Esophagus squamous epithelium (tissue), 5 donors: ENCODE data around the gene SRPRB. TPM values are rescaled to one million over a fixed set of nuclear protein-coding genes. Genes with fewer than 3 reads are reported as not detected.

Source experiments
- DNase-seq: peaks from one replicate; lab custom pipeline; 2025; lab: John Stamatoyannopoulos, UW
- H3K27ac ChIP-seq, 4 donors: fragments of 200-600 bp; sonication (generic); one replicate each; pipeline ENCODE4 v1.5.1; 2016 to 2019; ENCODE audit warnings: mild to moderate bottlenecking in 1 of 4
- H3K27me3 ChIP-seq, 4 donors: fragments of 200-600 bp; sonication (generic); 1 replicate in 3 of 4; 2 replicates in 1 of 4; pipeline versions ENCODE4 v1.5.1 to v1.6.0; 2017 to 2021; ENCODE audit warnings: antibody characterized with exemption in 1 of 4
- H3K36me3 ChIP-seq, 3 donors: fragments of 200-600 bp; sonication (generic); one replicate each; pipeline ENCODE4 v1.5.1; 2016 to 2019
- H3K4me1 ChIP-seq, 3 donors: fragments of 200-600 bp; sonication (generic); one replicate each; pipeline ENCODE4 v1.5.1; 2017 to 2019
- H3K4me3 ChIP-seq, 4 donors: fragments of 200-600 bp; sonication (generic); 1 replicate in 3 of 4; 2 replicates in 1 of 4; pipeline ENCODE4 v1.5.1; 2016 to 2019; ENCODE audit warnings: mild to moderate bottlenecking in 2 of 4, moderate library complexity in 1 of 4
- H3K9me3 ChIP-seq, 3 donors: fragments of 200-600 bp; sonication (generic); one replicate each; pipeline ENCODE4 v1.5.1; 2016 to 2019
- POLR2A ChIP-seq, 4 donors: fragments of 450-650 bp; IDR thresholded peaks; one replicate each; pipeline ENCODE4 v1.6.1; 2017; ENCODE audit warnings: antibody characterized with exemption in 4 of 4, mild to moderate bottlenecking in 4 of 4, moderate library complexity in 3 of 4
- WGBS, 2 donors: methylation state at CpG; one replicate each; pipeline ENCODE4 v1.1.5; 2018; 5-methylcytosine and 5-hydroxymethylcytosine counted together
- intact Hi-C: fragments of 100-400 bp; cut with DNase I; formaldehyde crosslinking; loops from one replicate; pipeline ENCODE4 v1.15.0; 2022
- total RNA-seq, 4 donors: library from RNA; depleted of rRNA; stranded (reverse); fragments of >200 nt; gene quantifications; one replicate each; pipeline ENCODE4 v1.1.0, GENCODE V29; 2016
- TF ChIP-seq, protein P1 (sequence below), 6 experiments: fragments of 450-650 bp in 4 of 6; fragments of 200-600 bp in 2 of 6; sonication (generic) in 2 of 6; IDR thresholded peaks; one replicate each; pipeline ENCODE4 v1.5.1; 2016 to 2019; ENCODE audit warnings: antibody characterized with exemption in 6 of 6, mild to moderate bottlenecking in 4 of 6, moderate library complexity in 4 of 6
- donor health status: DM: yes; HTN: yes; CAD: no.

Gene SRPRB
- total RNA-seq, 4 donors from 2014 or later: 25.1 to 107 (median 44.1) TPM

DNA sequence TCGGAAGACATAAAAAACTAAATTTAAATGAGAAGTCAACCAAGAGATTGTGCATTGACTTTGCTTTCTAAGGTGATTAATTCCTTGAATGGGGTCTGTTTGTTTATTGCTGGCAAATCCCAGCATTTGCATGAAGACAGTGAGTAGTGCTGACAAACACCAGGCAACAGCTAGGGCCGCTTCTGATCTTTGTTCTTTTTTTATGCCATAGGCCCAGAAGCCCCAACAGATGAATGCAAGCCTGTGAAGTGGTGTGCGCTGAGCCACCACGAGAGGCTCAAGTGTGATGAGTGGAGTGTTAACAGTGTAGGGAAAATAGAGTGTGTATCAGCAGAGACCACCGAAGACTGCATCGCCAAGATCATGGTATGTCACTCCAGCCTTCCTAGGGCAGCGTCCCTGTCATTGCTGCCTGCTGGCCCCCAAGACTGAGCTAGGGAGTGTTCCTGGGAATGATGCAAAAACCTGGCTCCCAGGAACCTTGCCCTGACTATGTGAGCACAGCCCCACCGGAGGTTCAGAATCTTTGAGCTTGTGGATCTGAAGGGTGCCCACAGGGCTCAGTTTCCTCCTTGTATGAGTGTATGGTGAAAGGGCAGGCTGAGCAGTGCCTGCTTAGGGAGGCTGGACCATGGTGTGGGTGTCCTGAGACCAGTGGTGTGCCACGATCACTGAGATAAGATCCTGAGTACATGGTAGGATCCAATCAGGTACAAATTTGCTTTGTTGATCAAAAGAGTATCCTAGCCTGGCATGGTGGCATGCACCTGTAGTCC is 46.5 kb upstream of the SRPRB start:
- no peaks in the 10 kb centered on the region for H3K9me3 ChIP-seq
- no peaks in the 10 kb centered on the region for H3K36me3 ChIP-seq
- H3K27me3 ChIP-seq: no peaks in the 10 kb centered on the region
- no peak overlapping the region for H3K4me3 ChIP-seq
- H3K4me1 ChIP-seq: peaks cover 5 to 54% (median 30%) of the 10 kb centered on the region in 3 donors
- 85 to 87% methylated on average over 8 to 9 of the region's 9 CpGs for WGBS, 2 donors
- H3K27ac ChIP-seq: no peak overlapping the region
- DNase-seq: no peak
- intact Hi-C loops: no loop called here
- no peak for TF ChIP-seq POLR2A (IDR thresholded peaks at IDR 0.05)
- TF ChIP-seq, protein P1, sequence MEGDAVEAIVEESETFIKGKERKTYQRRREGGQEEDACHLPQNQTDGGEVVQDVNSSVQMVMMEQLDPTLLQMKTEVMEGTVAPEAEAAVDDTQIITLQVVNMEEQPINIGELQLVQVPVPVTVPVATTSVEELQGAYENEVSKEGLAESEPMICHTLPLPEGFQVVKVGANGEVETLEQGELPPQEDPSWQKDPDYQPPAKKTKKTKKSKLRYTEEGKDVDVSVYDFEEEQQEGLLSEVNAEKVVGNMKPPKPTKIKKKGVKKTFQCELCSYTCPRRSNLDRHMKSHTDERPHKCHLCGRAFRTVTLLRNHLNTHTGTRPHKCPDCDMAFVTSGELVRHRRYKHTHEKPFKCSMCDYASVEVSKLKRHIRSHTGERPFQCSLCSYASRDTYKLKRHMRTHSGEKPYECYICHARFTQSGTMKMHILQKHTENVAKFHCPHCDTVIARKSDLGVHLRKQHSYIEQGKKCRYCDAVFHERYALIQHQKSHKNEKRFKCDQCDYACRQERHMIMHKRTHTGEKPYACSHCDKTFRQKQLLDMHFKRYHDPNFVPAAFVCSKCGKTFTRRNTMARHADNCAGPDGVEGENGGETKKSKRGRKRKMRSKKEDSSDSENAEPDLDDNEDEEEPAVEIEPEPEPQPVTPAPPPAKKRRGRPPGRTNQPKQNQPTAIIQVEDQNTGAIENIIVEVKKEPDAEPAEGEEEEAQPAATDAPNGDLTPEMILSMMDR (IDR thresholded peaks at IDR 0.05): no peak

DNA sequence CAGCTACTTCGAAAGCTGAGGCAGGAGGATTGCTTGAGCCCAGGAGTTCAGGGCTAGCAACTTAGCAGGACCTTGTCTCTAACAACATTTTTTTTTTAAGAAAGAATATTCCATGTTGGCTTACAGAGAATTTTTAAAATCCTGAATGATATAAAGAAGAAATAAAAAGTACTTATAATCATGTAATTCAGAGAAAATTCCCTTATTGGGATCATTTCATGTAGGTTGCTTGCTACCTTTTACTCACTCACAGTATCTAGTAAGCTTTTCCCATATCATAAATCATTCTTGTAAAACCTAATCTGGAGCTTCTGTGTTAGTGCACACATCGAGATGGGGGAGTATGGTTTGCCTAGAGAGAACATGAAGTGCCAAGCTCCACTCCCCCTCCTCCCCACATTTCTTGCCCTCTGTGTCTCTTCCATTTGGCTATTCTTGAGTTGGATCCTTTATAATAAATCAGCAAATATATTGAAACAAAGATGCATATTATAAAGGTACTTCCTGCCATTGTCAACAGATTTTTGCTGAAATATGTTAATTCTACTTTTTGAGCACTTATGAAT is 45.8 kb upstream of the SRPRB start:
- Histone ChIP-seq H3K27me3 (no peaks in the 10 kb centered on the region), H3K36me3 (no peaks in the 10 kb centered on the region), H3K4me3 (no peak overlapping the region), H3K4me1 (peaks cover 5 to 53% (median 31%) of the 10 kb centered on the region in 3 donors), H3K27ac (no peak overlapping the region), H3K9me3 (no peaks in the 10 kb centered on the region)
- TF ChIP-seq, protein P1 (IDR thresholded peaks at IDR 0.05): no peak
- TF ChIP-seq POLR2A (IDR thresholded peaks at IDR 0.05): no peak
- DNase-seq: no peak
- intact Hi-C loops: no loop called here
- 76 to 85% methylated on average over 2 of the region's 2 CpGs for WGBS, 2 donors

DNA sequence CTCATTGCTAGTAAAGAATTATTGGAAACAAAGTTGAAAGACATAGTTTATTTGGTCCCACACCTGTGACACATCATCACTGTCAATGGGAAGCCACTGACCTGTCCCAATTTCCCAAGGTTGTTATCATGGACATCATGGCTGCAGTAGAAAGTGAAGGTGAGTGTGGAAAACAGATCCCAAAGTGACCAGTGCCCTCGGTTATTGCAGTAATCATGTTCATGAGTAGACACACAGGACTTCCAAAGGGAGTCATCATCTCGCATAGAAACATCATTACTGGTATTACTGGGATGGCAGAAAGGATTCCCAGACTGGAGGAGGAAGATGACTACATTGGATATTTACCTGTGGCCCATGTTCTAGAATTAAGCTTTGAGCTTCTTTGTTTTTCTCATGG is 44.7 kb upstream of the SRPRB start:
- Histone ChIP-seq H3K27me3 (no peaks in the 10 kb centered on the region), H3K36me3 (peaks cover 0 to 2% (median 0%) of the 10 kb centered on the region in 3 donors), H3K9me3 (no peaks in the 10 kb centered on the region), H3K4me1 (peaks cover 5 to 43% (median 20%) of the 10 kb centered on the region in 3 donors), H3K4me3 (no peak overlapping the region), H3K27ac (no peak overlapping the region)
- DNase-seq: no peak
- intact Hi-C loops: no loop called here
- 87 to 91% methylated on average over 2 of the region's 2 CpGs for WGBS, 2 donors
- TF ChIP-seq, protein P1 (IDR thresholded peaks at IDR 0.05): no peak
- no peak for TF ChIP-seq POLR2A (IDR thresholded peaks at IDR 0.05)

DNA sequence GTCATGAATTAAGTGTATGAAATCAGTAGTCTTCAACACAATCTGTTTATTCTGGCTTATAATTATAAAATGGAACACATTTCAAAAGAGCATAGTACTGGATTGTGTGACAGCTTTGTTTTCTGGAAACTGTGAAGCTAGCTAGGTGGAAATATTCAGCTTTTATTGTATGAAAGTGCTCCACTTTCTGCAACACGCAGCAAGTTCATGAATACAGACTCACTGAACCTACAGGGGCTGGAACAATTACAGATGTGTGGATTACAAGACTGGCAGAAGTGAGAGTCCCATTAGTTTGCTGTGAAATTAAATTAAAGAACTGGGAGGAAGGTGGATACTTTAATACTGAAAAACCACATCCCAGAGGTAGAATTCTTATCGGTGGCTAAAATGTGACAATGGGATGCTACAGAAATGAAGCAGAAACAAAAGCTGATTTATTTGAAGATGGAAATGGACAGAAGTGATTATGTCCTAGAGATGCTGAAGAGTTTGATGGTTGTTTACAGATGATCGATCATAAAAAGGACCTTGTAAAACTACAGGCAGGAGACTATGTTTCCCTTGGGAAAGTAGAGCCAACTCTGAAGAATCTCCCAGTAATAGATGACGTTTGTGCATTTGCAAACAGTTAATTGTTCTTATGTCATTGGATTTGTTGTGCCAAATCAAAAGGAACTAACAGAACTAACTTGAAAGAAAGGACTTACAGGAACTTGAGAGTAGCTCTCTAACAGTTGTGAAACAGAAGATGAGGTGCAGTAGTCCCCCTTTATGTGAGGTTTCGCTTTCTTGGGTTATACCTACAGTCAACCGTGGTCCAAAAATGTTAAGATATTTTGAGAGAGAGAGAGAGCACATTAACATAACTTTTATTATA is 43.8 kb upstream of the SRPRB start:
- intact Hi-C loops: no loop called here
- 76 to 77% methylated on average over 6 of the region's 6 CpGs for WGBS, 2 donors
- no peak for TF ChIP-seq POLR2A (IDR thresholded peaks at IDR 0.05)
- TF ChIP-seq, protein P1 (IDR thresholded peaks at IDR 0.05): no peak
- peaks cover 4 to 33% (median 13%) of the 10 kb centered on the region in 3 donors for H3K4me1 ChIP-seq
- H3K9me3 ChIP-seq: no peaks in the 10 kb centered on the region
- H3K27me3 ChIP-seq: no peaks in the 10 kb centered on the region
- no peak for DNase-seq
- H3K27ac ChIP-seq: no peak overlapping the region
- H3K4me3 ChIP-seq: no peak overlapping the region
- peaks cover 0 to 9% (median 0%) of the 10 kb centered on the region in 3 donors for H3K36me3 ChIP-seq
